GM13977 (cell line): ENCODE results near the gene CLRN3.

Experiments
- DNase-seq: peaks from one replicate; pipeline ENCODE4 v3.0.0; 2012; ENCODE audit warnings: low spot score
- CTCF ChIP-seq: IDR thresholded peaks from 2 replicates; pipeline ENCODE4 v1.5.1; 2012; ENCODE audit warnings: mild to moderate bottlenecking, control low read depth; ENCODE audit not compliant: insufficient read depth; ENCODE audit errors: extremely low read depth, missing control alignments
- in situ Hi-C: fragments of 300-500 bp; cut with MboI; formaldehyde crosslinking; loops from one replicate; pipeline ENCODE4 v1.12.0; 2022; ENCODE audit warnings: low sequenced_read_pairs, low pct_unique_long_range_greater_than_20kb, mixed read lengths, inconsistent platforms; ENCODE audit not compliant: unreplicated experiment

The CLRN3 gene, protein sequence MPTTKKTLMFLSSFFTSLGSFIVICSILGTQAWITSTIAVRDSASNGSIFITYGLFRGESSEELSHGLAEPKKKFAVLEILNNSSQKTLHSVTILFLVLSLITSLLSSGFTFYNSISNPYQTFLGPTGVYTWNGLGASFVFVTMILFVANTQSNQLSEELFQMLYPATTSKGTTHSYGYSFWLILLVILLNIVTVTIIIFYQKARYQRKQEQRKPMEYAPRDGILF

GRCh38 chr10:127892743-127893142 is at the start of gene CLRN3:
CLRN3 (minus strand) TSS chr10:127892941; CDS start chr10:127892784, 157 bp downstream.
- DNase-seq, result no peak
- in situ Hi-C loops, result no loop called here
- TF ChIP-seq CTCF, result no peak

- TF ChIP-seq CTCF, result no peak
- in situ Hi-C loops, result no loop called here
- no peak for DNase-seq
These were observed 48.3 kb upstream of the CLRN3 start for GRCh38 chr10:127940866-127941640.

- no peak for DNase-seq
- in situ Hi-C loops, result no loop called here
- TF ChIP-seq CTCF, result no peak
These were observed 47.1 kb upstream of the CLRN3 start for GRCh38 chr10:127939786-127940330.

DNA sequence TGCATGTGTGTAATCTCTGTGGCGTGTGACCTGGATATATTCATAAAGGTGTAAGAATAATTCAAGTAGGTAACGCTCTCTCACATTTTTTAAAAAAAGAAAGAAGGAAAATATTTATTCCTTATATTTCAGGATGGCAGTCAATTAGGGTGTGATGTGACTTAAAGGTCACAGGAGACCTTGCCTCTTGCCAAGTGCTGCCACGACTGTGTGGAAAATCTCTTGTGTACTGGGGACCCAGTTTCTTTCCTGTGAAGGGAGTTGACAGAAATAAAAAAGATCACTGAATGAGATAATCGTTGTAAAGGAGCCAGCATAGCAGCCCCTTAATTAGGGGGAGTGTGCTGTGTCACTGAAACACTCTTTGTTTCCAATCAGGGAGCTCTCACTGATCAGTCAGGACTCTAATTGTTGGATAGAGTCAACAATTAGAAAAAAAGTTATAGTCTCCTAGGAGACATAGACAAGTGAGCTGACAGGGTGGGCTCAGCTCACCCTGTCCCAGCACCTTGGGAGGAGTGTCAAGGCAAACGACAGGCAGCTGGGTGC is 45.2 kb upstream of the CLRN3 start:
- in situ Hi-C loops, result no loop called here
- no peak for TF ChIP-seq CTCF
- DNase-seq, result no peak

DNA sequence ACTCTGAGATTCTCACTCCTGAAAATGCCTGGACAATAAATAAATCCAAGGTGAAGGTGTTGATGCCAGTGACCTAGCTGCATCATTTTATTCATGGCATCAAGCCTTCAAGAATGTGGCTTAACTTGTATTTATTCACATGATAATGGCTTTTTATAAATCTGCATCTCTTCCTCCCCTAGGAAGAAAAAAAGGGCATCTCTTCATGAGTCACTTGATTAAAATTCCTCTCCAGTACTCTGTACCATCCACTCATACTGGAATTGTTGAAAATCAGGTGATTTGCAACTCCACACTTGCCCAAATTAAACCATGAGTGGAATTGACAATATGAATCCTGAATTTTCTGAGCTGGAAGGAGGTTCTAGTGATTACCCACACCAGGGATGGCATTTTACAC is 44.3 kb upstream of the CLRN3 start:
- in situ Hi-C loops, result no loop called here

More for the DNA sequence above, 44.3 kb upstream of the CLRN3 start:
- no peak for DNase-seq
- TF ChIP-seq CTCF, result no peak
